Natural killer cell treated with Interleukin-12 subunit alpha and Interleukin-12 subunit beta and Interleukin-15 and Interleukin-18, amount 100 ng/mL, for 72 hours (primary cell): ENCODE measurements around the gene MTHFSD. TPM values are rescaled to one million over a fixed set of nuclear protein-coding genes. Genes with fewer than 3 reads are reported as not detected.
"Not testable (repeated sequence)": the region's sequence is repeated elsewhere in the genome, so short reads cannot be mapped to it uniquely, and the experiment has no call there.

Experiments used
- ATAC-seq, 2 donors: fragments of 150-1000 bp; cut with Tn5 transposase in 1 of 2; sonication (Bioruptor Pico), chemical (Tn5 transposase) in 1 of 2; 2 replicates each; pipeline ENCODE4 v1.10.0; 2021
- DNase-seq: peaks from one replicate; pipeline ENCODE4 v3.0.0; 2022; ENCODE audit warnings: low spot score
- H3K27ac Mint-ChIP-seq, 2 donors: 1 replicate in 1 of 2; 2 replicates in 1 of 2; pipeline ENCODE4 v1.8.0; 2022; ENCODE audit warnings: mixed read lengths in 2 of 2, mild to moderate bottlenecking in 1 of 2, moderate library complexity in 1 of 2
- H3K27me3 Mint-ChIP-seq, 2 donors: 1 replicate in 1 of 2; 2 replicates in 1 of 2; pipeline ENCODE4 v1.8.0; 2022; ENCODE audit warnings: mixed read lengths in 2 of 2
- H3K36me3 Mint-ChIP-seq: one replicate; pipeline ENCODE4 v1.8.0; 2022; ENCODE audit warnings: mixed read lengths
- H3K4me1 Mint-ChIP-seq, 2 donors: 1 replicate in 1 of 2; 2 replicates in 1 of 2; pipeline ENCODE4 v1.8.0; 2022; ENCODE audit warnings: low read depth in 2 of 2, mixed read lengths in 2 of 2, mild to moderate bottlenecking in 1 of 2
- H3K4me3 Mint-ChIP-seq: one replicate; pipeline ENCODE4 v1.8.0; 2022; ENCODE audit warnings: mixed read lengths
- H3K9me3 Mint-ChIP-seq: 2 replicates; pipeline ENCODE4 v1.8.0; 2022; ENCODE audit warnings: mixed read lengths
- total RNA-seq, 2 donors: library from RNA; stranded (reverse); gene quantifications; one replicate each; pipeline ENCODE4 v1.2.3, GENCODE V29; 2022

The MTHFSD gene
- total RNA-seq, 2 donors from 2014 or later = 24.3 to 32.8 TPM

DNA sequence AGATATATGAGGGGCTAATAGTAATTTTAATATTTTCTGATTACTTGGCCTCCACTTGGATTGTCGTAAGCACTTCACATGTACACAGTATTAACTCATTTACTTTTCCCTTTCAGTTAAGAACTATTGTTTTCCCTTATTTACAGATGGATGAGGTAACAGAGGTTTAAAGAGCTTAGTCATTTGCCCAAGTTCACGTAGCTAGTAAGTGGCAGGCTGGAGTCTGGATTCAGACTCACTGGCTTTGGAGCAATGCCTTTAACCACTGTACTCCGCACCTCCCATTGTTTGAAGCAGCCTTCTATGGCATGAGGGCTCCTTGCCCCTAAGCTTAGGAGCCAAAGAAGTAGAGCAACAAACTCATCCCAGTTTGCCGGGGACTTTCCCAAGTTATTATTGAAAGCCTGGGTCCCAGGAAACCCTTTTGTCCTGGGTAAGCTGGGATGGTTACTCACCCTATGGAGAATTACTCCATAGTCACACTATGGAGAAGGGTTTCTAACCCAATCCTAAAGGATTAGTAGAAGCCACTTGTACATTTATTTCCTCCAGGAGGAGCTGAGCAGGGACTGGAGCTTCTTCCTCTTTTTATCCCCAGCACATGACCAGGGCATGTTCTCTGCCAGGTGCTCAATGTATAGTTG is 35.6 kb upstream of the MTHFSD start:
- peaks cover 16 to 23% of the 10 kb centered on the region in 2 donors for H3K27me3 Mint-ChIP-seq
- H3K36me3 Mint-ChIP-seq = no peaks in the 10 kb centered on the region
- H3K4me1 Mint-ChIP-seq = no peaks in the 10 kb centered on the region
- no peak overlapping the region for H3K4me3 Mint-ChIP-seq
- H3K9me3 Mint-ChIP-seq = no peaks in the 10 kb centered on the region
- ATAC-seq = no peak
- DNase-seq = no peak
- H3K27ac Mint-ChIP-seq = no peak overlapping the region

DNA sequence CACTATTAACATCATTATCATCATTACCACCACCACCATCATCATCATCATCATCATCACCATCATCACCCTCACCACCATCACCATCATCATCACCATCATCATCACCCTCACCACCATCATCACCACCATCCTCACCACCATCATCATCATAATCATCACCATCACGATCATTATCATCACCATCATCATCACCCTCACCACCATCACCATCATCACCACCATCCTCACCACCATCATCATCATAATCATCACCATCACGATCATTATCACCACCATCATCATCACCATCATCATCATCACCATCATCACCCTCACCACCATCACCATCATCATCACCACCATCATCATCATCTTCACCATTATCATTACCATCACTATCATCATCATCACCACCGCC is 32.9 kb upstream of the MTHFSD start:
- not testable (repeated sequence) for H3K36me3 Mint-ChIP-seq, H3K4me1 Mint-ChIP-seq, H3K27ac Mint-ChIP-seq

DNA sequence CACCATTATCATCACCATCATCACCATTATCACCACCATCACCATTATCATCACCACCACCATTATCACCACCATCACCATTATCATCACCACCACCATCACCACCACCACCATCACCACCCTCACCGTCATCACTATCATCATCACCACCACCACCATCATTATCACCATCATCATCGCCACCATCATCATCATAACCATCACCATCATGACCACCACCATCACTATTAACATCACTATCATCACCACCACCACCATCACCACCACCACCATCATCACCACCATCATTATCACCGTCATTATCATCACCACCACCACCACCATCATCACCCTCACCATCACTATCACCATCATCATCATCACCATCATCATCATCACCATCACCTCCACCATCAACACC is 32.5 kb upstream of the MTHFSD start:
- H3K27me3 Mint-ChIP-seq = peaks cover 10 to 11% of the 10 kb centered on the region in 2 donors
- H3K4me3 Mint-ChIP-seq = no peak overlapping the region
- no peaks in the 10 kb centered on the region for H3K36me3 Mint-ChIP-seq
- no peaks in the 10 kb centered on the region for H3K4me1 Mint-ChIP-seq
- ATAC-seq = no peak
- H3K27ac Mint-ChIP-seq = no peak overlapping the region
- DNase-seq = no peak
- H3K9me3 Mint-ChIP-seq = no peaks in the 10 kb centered on the region

More for the DNA sequence above, 32.9 kb upstream of the MTHFSD start:
- H3K4me3 Mint-ChIP-seq, H3K9me3 Mint-ChIP-seq, ATAC-seq, DNase-seq: not testable (repeated sequence)
- H3K27me3 Mint-ChIP-seq = peaks cover 11 to 12% of the 10 kb centered on the region in 2 donors

DNA sequence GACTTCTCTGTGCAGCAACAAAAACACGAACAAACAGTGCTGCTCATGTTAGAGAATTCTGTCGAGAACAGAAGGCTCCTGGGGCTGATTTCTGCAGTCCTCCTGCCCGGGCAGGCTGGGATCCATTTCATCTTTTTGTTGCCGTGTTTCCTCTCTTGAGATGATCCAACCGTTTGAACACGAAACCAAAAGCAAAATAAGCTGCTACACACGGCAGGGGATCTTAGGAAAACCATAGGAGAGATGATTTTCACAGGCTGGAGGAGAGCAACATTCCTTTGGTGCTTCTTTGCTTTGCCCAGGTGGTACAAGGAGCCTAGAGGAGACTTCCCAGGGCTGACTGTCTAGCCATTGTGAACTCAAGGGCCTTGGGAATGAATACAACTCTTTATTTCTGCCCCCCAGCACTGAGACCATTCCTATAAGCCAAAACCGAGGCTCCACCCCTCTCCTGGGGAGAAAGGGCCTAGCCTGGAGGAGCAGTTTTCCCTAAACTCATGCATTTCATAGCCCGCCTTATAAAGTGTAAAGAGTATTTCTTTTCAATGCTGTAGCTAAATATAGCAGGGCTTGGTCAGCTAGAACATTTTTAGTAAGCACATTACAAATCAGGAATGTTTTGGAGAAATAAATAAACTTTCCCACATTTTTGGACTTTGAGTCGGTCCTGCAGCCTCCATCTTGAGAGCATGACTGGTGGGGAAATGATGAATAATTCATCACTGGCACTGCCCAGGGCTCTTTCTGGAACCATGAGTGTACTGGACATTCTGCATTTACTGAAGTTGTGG is 31.0 kb upstream of the MTHFSD start:
- Mint-ChIP-seq H3K4me1 (no peaks in the 10 kb centered on the region), H3K27me3 (peaks cover 14 to 15% of the 10 kb centered on the region in 2 donors), H3K27ac (no peak overlapping the region), H3K4me3 (no peak overlapping the region), H3K36me3 (no peaks in the 10 kb centered on the region), H3K9me3 (no peaks in the 10 kb centered on the region)
- ATAC-seq = no peak
- no peak for DNase-seq

DNA sequence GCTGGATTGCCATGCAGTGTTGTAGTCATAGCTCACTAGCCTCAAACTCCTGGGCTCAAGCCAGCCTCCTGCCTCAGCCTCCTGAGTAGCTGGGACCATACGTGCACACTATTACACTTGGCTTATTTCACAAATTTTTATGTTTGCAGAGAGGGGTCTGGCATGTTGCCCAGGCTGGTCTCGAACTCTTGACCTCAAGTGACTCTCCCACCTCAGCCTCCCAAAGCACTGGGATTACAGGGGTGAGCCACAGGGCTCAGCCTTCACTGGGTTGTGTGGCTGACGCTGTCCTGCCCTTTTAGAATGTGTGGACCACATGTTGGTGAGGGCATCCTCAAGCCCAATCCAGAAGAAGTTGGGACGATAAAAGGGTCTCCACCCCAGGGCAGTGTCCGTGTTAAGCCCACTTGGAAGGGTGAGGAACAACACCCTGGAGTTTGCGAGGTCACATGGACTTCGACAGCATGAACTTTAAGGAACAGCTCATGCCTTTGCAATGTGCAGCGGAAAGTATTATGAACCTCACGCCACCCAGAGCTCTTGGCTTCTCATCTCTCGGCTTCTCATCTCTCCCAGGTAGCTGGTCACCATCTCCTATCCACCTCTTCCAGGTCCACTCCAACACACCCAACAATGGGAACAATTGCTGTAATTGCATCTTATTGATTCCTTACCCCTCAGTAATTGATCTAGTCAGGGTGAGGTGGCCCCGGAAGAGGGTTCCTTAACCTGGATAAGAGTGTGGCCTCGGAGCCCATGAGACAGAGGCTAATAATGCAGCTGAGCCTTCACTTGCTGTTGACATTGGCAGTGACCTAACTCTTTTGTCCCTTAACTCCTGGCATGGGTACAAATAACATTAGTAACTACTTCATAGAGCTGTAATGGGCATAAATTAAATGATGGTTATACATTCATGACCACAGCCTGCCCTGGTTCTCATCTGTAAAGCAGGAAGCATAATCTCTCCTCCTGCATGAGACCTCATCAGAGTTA is 30.0 kb upstream of the MTHFSD start:
- Mint-ChIP-seq H3K4me3 (no peak overlapping the region), H3K4me1 (no peaks in the 10 kb centered on the region), H3K27ac (no peak overlapping the region), H3K27me3 (peaks cover 19 to 21% of the 10 kb centered on the region in 2 donors), H3K36me3 (no peaks in the 10 kb centered on the region), H3K9me3 (no peaks in the 10 kb centered on the region)
- DNase-seq = no peak
- peak in 1 of 2 donors; percentile 24 for ATAC-seq

DNA sequence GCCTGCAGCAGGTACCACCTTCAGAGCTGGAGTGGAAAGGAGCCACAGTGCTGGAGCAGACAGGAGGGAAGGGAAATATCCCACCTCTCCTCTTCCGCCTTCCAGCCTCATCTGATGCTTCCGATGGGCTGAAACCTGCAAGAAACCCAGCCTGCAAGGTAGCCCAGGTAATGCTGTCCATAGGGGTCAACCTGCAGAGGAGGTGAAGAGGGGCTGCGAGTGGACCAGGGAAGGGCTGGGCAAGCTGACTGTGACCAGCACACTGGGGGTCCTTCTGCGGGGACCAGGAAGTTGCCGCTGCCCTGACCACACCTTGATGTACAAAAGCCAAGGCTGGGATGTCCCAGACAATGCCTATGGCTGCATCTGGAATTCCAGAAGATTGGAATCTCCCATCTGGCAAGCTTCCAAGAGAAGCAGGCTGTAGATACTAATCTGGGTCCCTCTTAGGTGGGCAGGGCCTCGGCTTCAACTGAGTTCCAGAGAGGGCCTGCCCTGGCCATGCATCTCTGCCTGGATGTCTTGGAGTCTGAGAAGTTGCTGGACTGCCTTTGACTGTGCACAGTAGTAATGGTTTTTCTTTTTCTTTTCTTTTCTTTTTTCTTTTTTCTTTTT is 29.1 kb upstream of the MTHFSD start:
- Mint-ChIP-seq H3K27me3 (peaks cover 21 to 24% of the 10 kb centered on the region in 2 donors), H3K4me1 (no peaks in the 10 kb centered on the region), H3K27ac (no peak overlapping the region), H3K9me3 (no peaks in the 10 kb centered on the region), H3K4me3 (no peak overlapping the region), H3K36me3 (no peaks in the 10 kb centered on the region)
- ATAC-seq = peak in 1 of 2 donors; percentile 6
- DNase-seq = no peak

DNA sequence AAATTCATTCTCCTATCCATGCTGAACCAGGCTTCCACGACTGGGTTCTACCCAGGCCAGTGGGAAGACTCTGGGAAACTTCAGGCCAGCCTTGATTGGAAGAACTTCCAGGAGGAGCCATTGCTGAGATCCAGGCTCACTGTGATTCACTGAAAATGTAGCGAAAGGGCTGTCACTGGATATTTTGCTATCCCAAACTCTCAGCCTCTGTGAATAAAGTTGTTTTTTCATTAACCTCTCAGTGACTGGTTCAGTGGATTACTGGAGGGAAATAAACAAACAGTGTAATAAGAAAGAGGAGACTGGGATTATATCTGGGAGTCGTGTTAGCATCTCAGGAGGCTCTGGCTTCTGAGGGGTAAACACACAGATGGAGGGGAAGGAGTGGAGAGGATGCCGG is 26.4 kb upstream of the MTHFSD start:
- no peak overlapping the region for H3K27ac Mint-ChIP-seq
- no peaks in the 10 kb centered on the region for H3K4me1 Mint-ChIP-seq
- DNase-seq (no peak), ATAC-seq (no peak)
- H3K9me3 Mint-ChIP-seq = no peaks in the 10 kb centered on the region
- peaks cover 40% of the 10 kb centered on the region in 2 donors for H3K27me3 Mint-ChIP-seq
- no peaks in the 10 kb centered on the region for H3K36me3 Mint-ChIP-seq
- no peak overlapping the region for H3K4me3 Mint-ChIP-seq

DNA sequence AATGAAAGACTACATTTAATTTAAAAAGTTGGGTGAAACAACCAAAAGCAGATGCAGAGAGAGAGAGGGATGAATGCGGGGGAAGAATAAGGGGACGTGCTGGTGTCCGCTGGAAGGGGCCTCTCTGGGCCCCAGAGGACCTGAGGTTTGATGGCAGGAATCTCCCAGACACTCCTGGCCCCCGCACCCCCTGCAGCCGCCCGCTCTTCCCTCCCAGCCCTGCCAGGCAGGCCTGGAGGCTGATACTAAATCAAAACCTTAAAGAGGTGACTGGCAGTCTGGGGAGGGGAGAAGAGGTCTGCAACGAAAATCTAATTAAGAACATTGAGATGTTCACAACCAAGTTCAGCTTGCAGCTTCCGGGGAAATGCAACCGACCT is 25.7 kb upstream of the MTHFSD start:
- peaks cover 40 to 44% of the 10 kb centered on the region in 2 donors for H3K27me3 Mint-ChIP-seq
- H3K27ac Mint-ChIP-seq = no peak overlapping the region
- H3K4me3 Mint-ChIP-seq = no peak overlapping the region
- peaks cover 0 to 4% of the 10 kb centered on the region in 2 donors for H3K4me1 Mint-ChIP-seq
- no peaks in the 10 kb centered on the region for H3K36me3 Mint-ChIP-seq
- no peak for ATAC-seq
- DNase-seq = no peak
- no peaks in the 10 kb centered on the region for H3K9me3 Mint-ChIP-seq

DNA sequence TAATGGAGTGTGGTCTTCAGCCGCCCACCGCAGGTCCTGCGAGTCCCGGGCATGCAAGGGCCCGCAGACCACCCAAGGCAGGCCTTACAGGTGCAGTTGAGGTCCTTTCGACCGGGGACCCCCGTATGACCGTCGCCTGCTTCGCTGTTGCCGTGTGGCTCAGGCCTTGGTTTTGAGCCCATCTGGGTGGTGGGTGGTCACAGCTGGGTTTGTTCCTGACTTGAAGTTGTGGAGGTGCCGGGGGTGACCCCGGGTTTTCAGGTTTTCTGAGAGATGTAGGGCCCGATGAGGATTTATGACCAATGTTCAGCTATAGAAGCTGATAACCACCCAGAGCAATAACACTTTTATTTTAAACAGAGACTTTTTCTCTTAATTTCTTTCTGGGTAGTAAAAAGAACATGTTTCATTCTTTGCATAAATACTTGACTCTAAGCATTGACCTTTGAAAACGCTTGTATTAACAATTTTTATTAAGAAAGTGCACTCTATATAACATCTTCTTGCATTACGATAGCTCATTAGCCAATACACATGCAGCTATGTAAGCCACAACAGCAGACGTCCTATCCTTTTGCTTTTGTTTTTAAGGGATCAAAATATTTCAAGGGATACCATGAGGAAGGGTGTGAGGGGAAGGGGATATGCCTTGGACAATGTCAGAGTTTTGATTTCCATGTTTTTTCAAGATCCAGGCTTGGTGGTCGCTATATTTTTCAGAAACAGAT is 25.2 kb upstream of the MTHFSD start:
- Mint-ChIP-seq H3K36me3 (no peaks in the 10 kb centered on the region), H3K9me3 (no peaks in the 10 kb centered on the region), H3K4me3 (no peak overlapping the region), H3K27ac (no peak overlapping the region), H3K27me3 (peaks cover 40 to 44% of the 10 kb centered on the region in 2 donors), H3K4me1 (peaks cover 0 to 4% of the 10 kb centered on the region in 2 donors)
- ATAC-seq (no peak), DNase-seq (no peak)

DNA sequence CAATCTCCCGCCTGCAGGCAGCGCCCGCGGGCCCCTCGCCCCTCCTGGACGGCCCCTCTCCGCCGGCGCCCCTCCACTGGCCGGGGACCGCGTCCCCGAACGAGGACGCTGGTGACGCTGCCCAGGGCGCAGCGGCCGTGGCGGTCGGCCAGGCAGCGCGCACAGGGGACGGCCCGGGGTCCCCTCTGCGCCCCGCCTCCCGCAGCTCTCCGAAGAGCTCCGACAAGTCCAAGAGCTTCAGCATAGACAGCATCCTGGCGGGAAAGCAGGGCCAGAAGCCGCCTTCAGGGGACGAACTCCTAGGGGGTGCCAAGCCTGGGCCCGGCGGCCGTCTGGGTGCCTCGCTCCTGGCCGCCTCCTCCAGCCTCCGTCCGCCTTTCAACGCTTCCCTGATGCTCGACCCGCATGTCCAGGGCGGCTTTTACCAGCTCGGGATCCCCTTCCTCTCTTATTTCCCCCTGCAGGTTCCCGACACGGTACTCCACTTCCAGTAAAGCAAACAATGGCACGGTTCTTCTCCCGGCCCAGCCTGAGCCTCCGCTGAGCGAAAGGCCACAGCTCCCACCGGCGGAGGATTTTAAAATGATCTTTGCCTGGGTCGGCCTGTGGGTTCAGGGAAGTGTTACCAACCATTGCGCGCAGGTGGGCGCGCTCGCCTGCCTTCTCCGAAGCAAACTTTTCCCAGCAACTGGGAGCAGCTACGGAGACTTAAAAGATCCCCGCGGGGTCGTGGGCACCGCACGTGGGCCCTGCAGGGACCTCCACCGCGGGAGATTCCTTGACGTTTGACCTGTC is 24.4 kb upstream of the MTHFSD start:
- no peaks in the 10 kb centered on the region for H3K36me3 Mint-ChIP-seq
- no peak overlapping the region for H3K4me3 Mint-ChIP-seq
- DNase-seq (no peak), ATAC-seq (no peak)
- H3K27me3 Mint-ChIP-seq = peaks cover 47 to 48% of the 10 kb centered on the region in 2 donors
- H3K4me1 Mint-ChIP-seq = peaks cover 0 to 4% of the 10 kb centered on the region in 2 donors
- no peaks in the 10 kb centered on the region for H3K9me3 Mint-ChIP-seq
- H3K27ac Mint-ChIP-seq = no peak overlapping the region

DNA sequence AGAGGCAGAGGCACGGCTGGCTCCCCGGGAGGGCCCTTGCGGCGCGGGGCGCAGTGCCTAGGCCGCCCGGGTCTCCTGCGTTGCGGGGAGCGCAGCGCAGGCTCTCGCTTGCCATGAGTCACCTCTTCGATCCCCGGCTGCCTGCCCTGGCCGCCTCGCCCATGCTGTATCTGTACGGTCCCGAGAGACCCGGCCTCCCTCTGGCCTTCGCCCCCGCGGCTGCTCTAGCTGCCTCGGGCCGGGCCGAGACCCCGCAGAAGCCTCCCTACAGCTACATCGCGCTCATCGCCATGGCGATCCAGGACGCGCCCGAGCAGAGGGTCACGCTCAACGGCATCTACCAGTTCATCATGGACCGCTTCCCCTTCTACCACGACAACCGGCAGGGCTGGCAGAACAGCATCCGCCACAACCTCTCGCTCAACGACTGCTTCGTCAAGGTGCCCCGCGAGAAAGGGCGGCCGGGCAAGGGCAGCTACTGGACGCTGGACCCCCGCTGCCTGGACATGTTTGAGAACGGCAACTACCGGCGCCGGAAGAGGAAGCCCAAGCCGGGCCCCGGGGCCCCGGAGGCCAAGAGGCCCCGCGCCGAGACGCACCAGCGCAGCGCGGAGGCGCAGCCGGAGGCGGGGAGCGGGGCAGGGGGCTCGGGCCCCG is 23.7 kb upstream of the MTHFSD start:
- DNase-seq (no peak), ATAC-seq (no peak)
- Mint-ChIP-seq H3K27ac (no peak overlapping the region), H3K9me3 (no peaks in the 10 kb centered on the region), H3K36me3 (no peaks in the 10 kb centered on the region), H3K27me3 (peaks cover 54% of the 10 kb centered on the region in 2 donors), H3K4me1 (peaks cover 0 to 4% of the 10 kb centered on the region in 2 donors), H3K4me3 (no peak overlapping the region)

DNA sequence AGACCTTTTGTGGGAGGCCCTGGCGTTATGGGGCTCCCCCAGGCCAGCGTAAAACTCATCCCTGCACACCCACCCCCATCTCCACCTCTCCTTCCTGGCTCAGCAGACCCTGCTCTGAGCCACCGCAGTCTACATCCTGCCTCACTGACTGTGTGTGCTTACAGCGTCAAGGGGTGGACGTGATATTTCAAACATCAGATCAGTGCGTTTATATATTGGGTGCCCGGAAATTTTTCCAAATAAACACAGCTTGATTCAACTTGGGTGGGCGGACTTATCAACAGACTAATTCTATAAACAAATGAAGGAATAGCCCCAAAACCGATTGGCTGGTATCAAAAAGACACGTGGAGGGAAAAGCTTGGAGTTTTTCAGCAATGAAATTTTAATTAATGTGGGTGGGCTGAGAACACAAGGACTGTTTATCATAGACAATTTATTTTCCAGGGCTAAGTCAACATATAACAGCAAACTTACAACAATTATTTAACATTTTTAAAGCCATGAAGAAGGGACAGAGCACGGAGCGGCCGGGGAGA is 23.1 kb upstream of the MTHFSD start, which contains the start of gene FOXL1:
Gene FOXL1, plus strand, starts transcription at position 489 of the 539 bp plus-strand sequence. CDS start 175 bp downstream, outside the sequence.
- peaks cover 0 to 4% of the 10 kb centered on the region in 2 donors for H3K4me1 Mint-ChIP-seq
- no peaks in the 10 kb centered on the region for H3K9me3 Mint-ChIP-seq
- H3K27me3 Mint-ChIP-seq = peaks cover 54 to 56% of the 10 kb centered on the region in 2 donors
- DNase-seq = no peak
- no peak for ATAC-seq
- H3K27ac Mint-ChIP-seq = no peak within 1 kb of the TSS
- no peaks in the 10 kb centered on the region for H3K36me3 Mint-ChIP-seq
- no peak within 1 kb of the TSS for H3K4me3 Mint-ChIP-seq
